OCI-M1 (cell line): ENCODE data around the gene CENPH.
"Not testable (repeated sequence)": the region's sequence is repeated elsewhere in the genome, so short reads cannot be mapped to it uniquely, and the experiment has no call there.

Experiments
- DNase-seq: peaks from one replicate; lab custom pipeline; 2025; lab: John Stamatoyannopoulos, UW

Gene CENPH

GRCh38 chr5:69250593-69250992 lies 61.2 kb downstream of the CENPH start:
- no peak for DNase-seq

GRCh38 chr5:69252437-69252836 lies 63.1 kb downstream of the CENPH start:
- DNase-seq, result no peak

GRCh38 chr5:69255940-69256339 lies 66.6 kb downstream of the CENPH start:
- DNase-seq, result not testable (repeated sequence)

- DNase-seq, result no peak
Observed at GRCh38 chr5:69257577-69257976, 68.2 kb downstream of the CENPH start.
